Keratinocyte (primary cell): ENCODE results near the gene DHPS.

Experiments used
- CTCF ChIP-seq, 3 experiments: IDR thresholded peaks in 1 of 3; conservative IDR thresholded peaks in 1 of 3; optimal IDR thresholded peaks in 1 of 3; 2 replicates in 2 of 3; 3 replicates in 1 of 3; pipeline versions ENCODE3 to v1.5.1; 2011; ENCODE audit warnings: low read length in 3 of 3, mild to moderate bottlenecking in 3 of 3, moderate library complexity in 2 of 3, control low read depth in 1 of 3, inconsistent platforms in 1 of 3; ENCODE audit not compliant: insufficient read depth in 2 of 3; ENCODE audit errors: extremely low read depth in 1 of 3
- EZH2 ChIP-seq: IDR thresholded peaks from one replicate; pipeline ENCODE4 v1.6.1; 2012; ENCODE audit warnings: inconsistent platforms, mild to moderate bottlenecking, low read length, moderate library complexity

- no peak for TF ChIP-seq CTCF (optimal IDR thresholded peaks at IDR 0.05 in 1 of 3, IDR thresholded peaks at IDR 0.05 in 1 of 3, conservative IDR thresholded peaks at IDR 0.05 in 1 of 3; ENCODE audit: extremely low read depth in 1 of 3, insufficient read depth in 2 of 3, low read length in 3 of 3)
- no peak for TF ChIP-seq EZH2
Observed at GRCh38 chr19:12722566-12723380, 41.1 kb upstream of the DHPS start.
